B cell (primary cell): ENCODE data around the gene PARD6G. TPM values are rescaled to one million over a fixed set of nuclear protein-coding genes. Genes with fewer than 3 reads are reported as not detected.

Experiments used
- ATAC-seq: fragments of 200-7000 bp; cut with Tn5 transposase; one replicate; pipeline ENCODE4 v1.10.0; 2021; ENCODE audit warnings: low read depth, mild to moderate bottlenecking, moderate number of reproducible peaks, moderate library complexity
- CTCF ChIA-PET: fragments of 350-600 bp; sonication (Branson Sonifier 250); formaldehyde crosslinking; loops from one replicate; lab custom pipeline; 2021; ENCODE audit warnings: antibody characterized with exemption, inconsistent platforms; lab: Charles Lee
- POLR2A ChIA-PET: fragments of 350-600 bp; sonication (Branson Sonifier 250); formaldehyde crosslinking; loops from one replicate; lab custom pipeline; 2021; ENCODE audit warnings: antibody characterized with exemption; lab: Charles Lee
- DNase-seq: peaks from one replicate; pipeline ENCODE4 v3.0.0; 2013
- H2AFZ ChIP-seq: 2 replicates; pipeline ENCODE4 v1.6.1; 2012; ENCODE audit warnings: mild to moderate bottlenecking, low read depth, low read length; ENCODE audit not compliant: insufficient read depth, poor library complexity, severe bottlenecking
- H3K27ac ChIP-seq, 2 donors: 1 replicate in 1 of 2; 2 replicates in 1 of 2; pipeline ENCODE4 v1.5.1; 2012 to 2013; ENCODE audit warnings: low read length in 2 of 2, mild to moderate bottlenecking in 2 of 2, moderate library complexity in 1 of 2
- H3K27me3 ChIP-seq, 4 experiments: fragments of 200-600 bp in 1 of 4; sonication (generic) in 1 of 4; replicated peaks in 1 of 4; 1 replicate in 2 of 4; 2 replicates in 2 of 4; pipeline versions ENCODE4 v1.6.1 to v1.7.0; 2013 to 2016; ENCODE audit warnings: low read length in 3 of 4, mild to moderate bottlenecking in 2 of 4, mixed read lengths in 1 of 4, moderate library complexity in 1 of 4; ENCODE audit not compliant: insufficient read depth in 4 of 4, control insufficient read depth in 3 of 4; ENCODE audit errors: control extremely low read depth in 1 of 4
- H3K36me3 ChIP-seq, 2 experiments: replicated peaks in 1 of 2; 1 replicate in 1 of 2; 2 replicates in 1 of 2; pipeline versions ENCODE4 v1.6.1 to v1.7.1; 2013; ENCODE audit warnings: low read length in 1 of 2; ENCODE audit not compliant: insufficient read depth in 2 of 2, control insufficient read depth in 1 of 2; ENCODE audit errors: control extremely low read depth in 1 of 2, extremely low read depth in 1 of 2
- H3K4me1 ChIP-seq, 2 donors: fragments of 200-600 bp in 1 of 2; sonication (generic) in 1 of 2; 1 replicate in 1 of 2; 2 replicates in 1 of 2; pipeline versions ENCODE4 v1.5.1 to v1.6.1; 2013 to 2017; ENCODE audit warnings: low read length in 2 of 2; ENCODE audit not compliant: control insufficient read depth in 2 of 2, insufficient read depth in 2 of 2
- H3K4me2 ChIP-seq: replicated peaks from 2 replicates; pipeline ENCODE3; 2012; ENCODE audit warnings: mild to moderate bottlenecking, low read depth, low read length; ENCODE audit not compliant: poor library complexity, severe bottlenecking
- H3K4me3 ChIP-seq, 5 experiments: fragments of 200-600 bp in 1 of 5; sonication (generic) in 1 of 5; 1 replicate in 3 of 5; 2 replicates in 2 of 5; pipeline versions ENCODE4 v1.5.1 to v1.7.0; 2011 to 2016; ENCODE audit warnings: low read length in 4 of 5, mild to moderate bottlenecking in 4 of 5, low read depth in 2 of 5, control low read depth in 1 of 5, moderate library complexity in 1 of 5; ENCODE audit not compliant: insufficient read depth in 1 of 5; ENCODE audit errors: control extremely low read depth in 1 of 5, extremely low read depth in 1 of 5
- H3K79me2 ChIP-seq: fragments of 200-600 bp; sonication (generic); one replicate; pipeline ENCODE4 v1.6.0; 2016; ENCODE audit warnings: low read length; ENCODE audit not compliant: control insufficient read depth, insufficient read depth
- H3K9ac ChIP-seq: fragments of 200-600 bp; sonication (generic); 2 replicates; pipeline ENCODE4 v1.6.1; 2017; ENCODE audit warnings: mild to moderate bottlenecking, low read length, moderate library complexity
- H3K9me3 ChIP-seq, 3 donors: one replicate each; pipeline versions ENCODE4 v1.6.1 to v1.7.1; 2013; ENCODE audit warnings: low read length in 2 of 3; ENCODE audit not compliant: control insufficient read depth in 2 of 3, insufficient read depth in 1 of 3; ENCODE audit errors: control extremely low read depth in 1 of 3
- H4K20me1 ChIP-seq: 2 replicates; pipeline ENCODE4 v1.6.0; 2012; ENCODE audit warnings: mild to moderate bottlenecking, low read length; ENCODE audit not compliant: insufficient read depth, control insufficient read depth, poor library complexity, severe bottlenecking
- H3K27ac Mint-ChIP-seq: one replicate; pipeline ENCODE4 v1.8.0; 2021; ENCODE audit warnings: mixed read lengths
- H3K27me3 Mint-ChIP-seq: one replicate; pipeline ENCODE4 v1.8.0; 2021; ENCODE audit warnings: mixed read lengths
- H3K4me1 Mint-ChIP-seq: one replicate; pipeline ENCODE4 v1.8.0; 2021; ENCODE audit warnings: mixed read lengths
- H3K4me3 Mint-ChIP-seq: one replicate; pipeline ENCODE4 v1.8.0; 2021; ENCODE audit warnings: mixed read lengths
- H3K9me3 Mint-ChIP-seq: one replicate; pipeline ENCODE4 v1.8.0; 2022; ENCODE audit warnings: mixed read lengths; ENCODE audit not compliant: insufficient read depth
- EZH2 ChIP-seq: IDR thresholded peaks from 2 replicates; pipeline ENCODE4 v1.6.1; 2012; ENCODE audit warnings: borderline replicate concordance, low read depth, mild to moderate bottlenecking, moderate library complexity, low read length; ENCODE audit not compliant: insufficient read depth, poor library complexity, severe bottlenecking
- WGBS: methylation state at CpG from one replicate; pipeline ENCODE4 v1.1.5; 2013; ENCODE audit warnings: missing lambda C conversion rate; ENCODE audit not compliant: insufficient coverage; 5-methylcytosine and 5-hydroxymethylcytosine counted together
- intact Hi-C: fragments of 100-400 bp; cut with micrococcal nuclease; formaldehyde crosslinking; loops from one replicate; pipeline ENCODE4 v1.10.0; 2022
- polyA plus RNA-seq: library from polyadenylated mRNA; depleted of rRNA; stranded (reverse); fragments of >200 nt; gene quantifications from 2 replicates; pipeline ENCODE4 v1.2.3, GENCODE V29; 2012
- total RNA-seq, 2 donors: library from RNA; stranded (reverse); fragments of 120-200 nt in 1 of 2; gene quantifications; 1 replicate in 1 of 2; 2 replicates in 1 of 2; pipeline versions ENCODE4 v1.2.3 to v1.2.4, GENCODE V29; 2013 to 2022
- TF ChIP-seq, protein P1 (sequence below): fragments of 200-600 bp; IDR thresholded peaks from one replicate; pipeline ENCODE4 v1.8.0; 2022; ENCODE audit warnings: antibody characterized with exemption, mild to moderate bottlenecking

PARD6G gene
- total and polyA plus RNA-seq, 2 donors (not counting 1 experiment from before 2014, with no cell fraction given), result not detected

DNA sequence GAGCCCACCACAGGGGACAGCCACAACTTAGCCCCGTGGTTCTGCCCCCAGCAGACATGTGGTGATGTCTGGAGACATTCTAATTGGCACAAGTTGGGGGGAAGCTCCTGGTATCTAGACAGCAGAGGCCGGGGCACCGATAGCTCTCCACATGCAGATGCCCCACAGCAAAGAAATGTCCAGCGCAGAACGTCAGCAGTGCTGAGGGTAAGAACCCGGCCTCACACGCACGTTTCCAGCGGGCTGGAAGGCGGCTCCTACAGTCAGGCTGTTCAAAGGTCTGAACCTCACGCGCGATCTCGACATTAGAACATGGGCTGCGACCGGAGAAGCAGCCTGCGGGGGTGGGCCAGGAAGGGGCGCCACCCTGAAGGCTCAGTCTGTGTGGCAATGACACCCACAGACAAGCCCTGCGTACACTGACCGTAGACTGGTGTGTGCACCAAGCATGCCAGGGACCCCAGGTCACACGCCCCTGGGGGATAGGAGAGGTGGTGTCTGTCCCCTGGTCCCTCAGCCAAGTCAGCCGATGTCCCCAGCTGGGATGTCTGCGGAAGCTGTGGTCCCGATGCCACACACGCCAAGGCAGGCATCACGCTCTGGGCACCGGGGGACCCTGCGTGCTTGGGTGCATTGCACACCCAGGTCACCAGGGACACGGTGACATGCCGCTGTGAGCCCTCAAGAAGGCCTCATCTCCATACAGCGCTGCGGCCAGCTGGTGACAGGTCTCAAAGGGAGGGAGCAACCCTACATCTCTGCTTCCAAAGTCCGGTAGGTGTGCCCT is 66.3 kb downstream of the PARD6G start:
- H3K9ac ChIP-seq, result no peak overlapping the region
- no peaks in the 10 kb centered on the region for H3K4me1 Mint-ChIP-seq
- intact Hi-C loops, result no loop called here
- peaks cover 33% of the 10 kb centered on the region for H3K27me3 Mint-ChIP-seq
- TF ChIP-seq EZH2, result no peak
- TF ChIP-seq, protein P1, sequence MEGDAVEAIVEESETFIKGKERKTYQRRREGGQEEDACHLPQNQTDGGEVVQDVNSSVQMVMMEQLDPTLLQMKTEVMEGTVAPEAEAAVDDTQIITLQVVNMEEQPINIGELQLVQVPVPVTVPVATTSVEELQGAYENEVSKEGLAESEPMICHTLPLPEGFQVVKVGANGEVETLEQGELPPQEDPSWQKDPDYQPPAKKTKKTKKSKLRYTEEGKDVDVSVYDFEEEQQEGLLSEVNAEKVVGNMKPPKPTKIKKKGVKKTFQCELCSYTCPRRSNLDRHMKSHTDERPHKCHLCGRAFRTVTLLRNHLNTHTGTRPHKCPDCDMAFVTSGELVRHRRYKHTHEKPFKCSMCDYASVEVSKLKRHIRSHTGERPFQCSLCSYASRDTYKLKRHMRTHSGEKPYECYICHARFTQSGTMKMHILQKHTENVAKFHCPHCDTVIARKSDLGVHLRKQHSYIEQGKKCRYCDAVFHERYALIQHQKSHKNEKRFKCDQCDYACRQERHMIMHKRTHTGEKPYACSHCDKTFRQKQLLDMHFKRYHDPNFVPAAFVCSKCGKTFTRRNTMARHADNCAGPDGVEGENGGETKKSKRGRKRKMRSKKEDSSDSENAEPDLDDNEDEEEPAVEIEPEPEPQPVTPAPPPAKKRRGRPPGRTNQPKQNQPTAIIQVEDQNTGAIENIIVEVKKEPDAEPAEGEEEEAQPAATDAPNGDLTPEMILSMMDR, result no peak
- DNase-seq, result no peak
- H3K27ac Mint-ChIP-seq, result no peak overlapping the region
- no peaks in the 10 kb centered on the region for H3K4me1 ChIP-seq
- H3K4me3 Mint-ChIP-seq, result no peak overlapping the region
- no peaks in the 10 kb centered on the region for H4K20me1 ChIP-seq
- H3K36me3 ChIP-seq, result no peaks in the 10 kb centered on the region
- H2AFZ ChIP-seq, result no peak overlapping the region
- CTCF ChIA-PET, result interaction anchor here (0.7 kb wide), 1 partner anchor 23 kb away, joined by 3 read pairs; no protein-coding TSS in a partner anchor
- H3K9me3 ChIP-seq, result no peaks in the 10 kb centered on the region
- H3K4me2 ChIP-seq, result no peak overlapping the region
- POLR2A ChIA-PET, result no interaction called here
- no peak for ATAC-seq
- H3K27ac ChIP-seq, result no peak overlapping the region
- H3K79me2 ChIP-seq, result no peaks in the 10 kb centered on the region
- H3K4me3 ChIP-seq, result no peak overlapping the region
- H3K9me3 Mint-ChIP-seq, result no peaks in the 10 kb centered on the region
- H3K27me3 ChIP-seq, result peaks cover 0 to 2% (median 0%) of the 10 kb centered on the region in 4 experiments
- 96% methylated on average over 29 of the region's 33 CpGs for WGBS

DNA sequence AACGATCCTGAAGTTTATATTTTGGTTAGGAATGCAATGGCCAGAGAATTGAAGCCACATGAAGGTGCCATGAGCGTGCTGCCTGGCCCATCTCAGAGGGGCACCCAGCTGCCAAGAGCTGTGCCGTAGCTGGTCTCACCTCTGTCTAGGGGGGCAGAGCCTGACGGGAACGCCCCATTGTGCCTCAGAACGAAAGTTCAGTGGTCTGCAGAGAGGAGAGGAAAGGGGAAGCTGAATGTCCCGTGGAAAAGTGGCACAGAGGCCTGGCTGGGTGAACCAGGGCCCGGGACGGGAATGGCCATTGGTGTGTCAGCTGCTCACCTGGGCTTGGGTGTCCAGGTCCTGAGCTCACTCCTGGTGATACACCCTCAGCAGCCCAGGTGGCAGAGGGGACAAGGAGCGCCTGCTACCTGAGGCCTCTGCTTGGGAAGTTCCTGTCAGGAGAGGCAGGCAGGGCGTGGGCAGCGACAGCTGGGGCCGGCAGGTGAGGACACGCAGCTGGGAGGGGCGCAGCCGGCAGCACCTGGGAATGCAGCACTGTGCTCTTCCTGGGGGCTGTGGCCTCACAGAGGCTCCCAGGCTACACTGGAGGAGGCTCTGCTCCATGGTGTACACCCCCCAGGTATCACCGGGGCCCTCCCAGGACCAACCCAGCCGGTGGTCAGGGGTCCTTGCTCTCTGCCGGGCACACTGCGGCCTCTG is 67.3 kb downstream of the PARD6G start:
- Histone ChIP-seq H3K4me2 (no peak overlapping the region), H3K79me2 (no peaks in the 10 kb centered on the region), H3K4me3 (no peak overlapping the region), H4K20me1 (no peaks in the 10 kb centered on the region), H3K27ac (no peak overlapping the region), H3K9me3 (no peaks in the 10 kb centered on the region), H3K36me3 (no peaks in the 10 kb centered on the region), H2AFZ (no peak overlapping the region), H3K27me3 (peaks cover 0 to 2% (median 0%) of the 10 kb centered on the region in 4 experiments), H3K4me1 (no peaks in the 10 kb centered on the region), H3K9ac (no peak overlapping the region)
- H3K27ac Mint-ChIP-seq, result no peak overlapping the region
- 74% methylated on average over 20 of the region's 20 CpGs for WGBS
- POLR2A ChIA-PET, result no interaction called here
- TF ChIP-seq EZH2, result no peak
- TF ChIP-seq, protein P1, result no peak
- no peak for DNase-seq
- peaks cover 42% of the 10 kb centered on the region for H3K27me3 Mint-ChIP-seq
- H3K9me3 Mint-ChIP-seq, result no peaks in the 10 kb centered on the region
- H3K4me1 Mint-ChIP-seq, result no peaks in the 10 kb centered on the region
- CTCF ChIA-PET, result no interaction called here
- ATAC-seq, result no peak
- intact Hi-C loops, result no loop called here
- no peak overlapping the region for H3K4me3 Mint-ChIP-seq
